DND-41 (cell line): ENCODE measurements around the gene KLK6.
A peak's percentile ranks its signal among the peaks of the same experiment; 100 is the strongest.

ENCODE experiments used
- ATAC-seq: fragments of 200-7000 bp; cut with Tn5 transposase; 3 replicates; pipeline ENCODE4 v1.9.1; 2021; ENCODE audit warnings: low read depth; ENCODE audit not compliant: insufficient read depth
- DNase-seq: peaks from one replicate; pipeline ENCODE4 v3.0.0-alpha.2; 2020
- H2AFZ ChIP-seq: 2 replicates; pipeline ENCODE4 v1.6.0; 2012; ENCODE audit warnings: low read depth, low read length
- H3K27ac ChIP-seq: 2 replicates; pipeline ENCODE4 v1.5.1; 2012; ENCODE audit warnings: low read length, inconsistent platforms
- H3K27me3 ChIP-seq: fragments of 200-600 bp; sonication (generic); 2 replicates; pipeline ENCODE4 v1.6.0; 2012; ENCODE audit warnings: low read length, mild to moderate bottlenecking, inconsistent platforms; ENCODE audit not compliant: insufficient read depth, poor library complexity
- H3K36me3 ChIP-seq: 2 replicates; pipeline ENCODE4 v1.5.1; 2012; ENCODE audit warnings: low read length, inconsistent platforms; ENCODE audit not compliant: insufficient read depth
- H3K4me1 ChIP-seq: 2 replicates; pipeline ENCODE4 v1.5.1; 2012; ENCODE audit warnings: mild to moderate bottlenecking, low read length; ENCODE audit not compliant: insufficient read depth
- H3K4me2 ChIP-seq: 2 replicates; pipeline ENCODE4 v1.6.0; 2012; ENCODE audit warnings: mild to moderate bottlenecking, moderate library complexity, low read length, inconsistent platforms; ENCODE audit not compliant: insufficient read depth
- H3K4me3 ChIP-seq, 2 experiments: fragments of 200-600 bp in 1 of 2; shearing (Covaris generic) in 1 of 2; 2 replicates each; pipeline ENCODE4 v1.5.1; 2012 to 2016; ENCODE audit warnings: inconsistent platforms in 2 of 2, low read length in 2 of 2, mild to moderate bottlenecking in 2 of 2, low read depth in 1 of 2, moderate library complexity in 1 of 2
- H3K79me2 ChIP-seq: 2 replicates; pipeline ENCODE4 v1.6.0; 2012; ENCODE audit warnings: low read length, inconsistent platforms; ENCODE audit not compliant: insufficient read depth
- H3K9ac ChIP-seq: 2 replicates; pipeline ENCODE4 v1.6.0; 2012; ENCODE audit warnings: low read depth, mild to moderate bottlenecking, inconsistent platforms, low read length, moderate library complexity
- H3K9me3 ChIP-seq: 2 replicates; pipeline ENCODE4 v1.5.1; 2012; ENCODE audit warnings: low read length, moderate library complexity, mild to moderate bottlenecking, inconsistent platforms; ENCODE audit not compliant: insufficient read depth, severe bottlenecking
- H4K20me1 ChIP-seq: 2 replicates; pipeline ENCODE4 v1.6.0; 2012; ENCODE audit warnings: low read length; ENCODE audit not compliant: insufficient read depth
- CTCF ChIP-seq: IDR thresholded peaks from 2 replicates; pipeline ENCODE4 v1.5.1; 2012; ENCODE audit warnings: borderline replicate concordance, low read length, moderate library complexity, mild to moderate bottlenecking; ENCODE audit not compliant: poor library complexity, severe bottlenecking; ENCODE audit errors: extremely low read depth
- EZH2 ChIP-seq: IDR thresholded peaks from 3 replicates; pipeline ENCODE4 v1.6.1; 2012; ENCODE audit warnings: borderline replicate concordance, low read depth, mild to moderate bottlenecking, moderate library complexity, low read length, inconsistent platforms; ENCODE audit not compliant: severe bottlenecking

Gene KLK6

GRCh38 chr19:50969413-50969760, at the start of gene KLK6:
TSS of gene KLK6 (minus strand) at chr19:50969591. CDS start at chr19:50968104, 1,487 bp downstream.
- no peak within 1 kb of the TSS for H2AFZ ChIP-seq
- ATAC-seq: no peak
- H3K4me2 ChIP-seq: no peak within 1 kb of the TSS
- H3K27ac ChIP-seq: no peak within 1 kb of the TSS
- no peaks in the 10 kb centered on the region for H3K79me2 ChIP-seq
- TF ChIP-seq EZH2 (no peak), CTCF (no peak)
- DNase-seq: no peak
- H3K27me3 ChIP-seq: no peaks in the 10 kb centered on the region
- H3K4me3 ChIP-seq: no peak within 1 kb of the TSS
- H3K36me3 ChIP-seq: no peaks in the 10 kb centered on the region
- no peaks in the 10 kb centered on the region for H3K9me3 ChIP-seq
- H4K20me1 ChIP-seq: 0 out of 2 replicates have a peak, but pooled peaks cover 2% of the 10 kb centered on the region
- no peaks in the 10 kb centered on the region for H3K4me1 ChIP-seq
- no peak within 1 kb of the TSS for H3K9ac ChIP-seq

GRCh38 chr19:51018745-51019543, 49.6 kb upstream of the KLK6 start:
- Histone ChIP-seq H3K36me3 (no peaks in the 10 kb centered on the region), H4K20me1 (no peaks in the 10 kb centered on the region), H3K27me3 (peaks cover 3% of the 10 kb centered on the region), H3K9me3 (no peaks in the 10 kb centered on the region), H3K4me3 (no peak overlapping the region), H3K4me1 (no peaks in the 10 kb centered on the region), H3K4me2 (no peak overlapping the region), H3K79me2 (no peaks in the 10 kb centered on the region), H3K27ac (no peak overlapping the region), H2AFZ (no peak overlapping the region), H3K9ac (no peak overlapping the region)
- DNase-seq: no peak
- no peak for ATAC-seq
- no peak for TF ChIP-seq CTCF
- TF ChIP-seq EZH2: no peak

- no peaks in the 10 kb centered on the region for H3K36me3 ChIP-seq
- H3K9ac ChIP-seq: no peak overlapping the region
- no peaks in the 10 kb centered on the region for H3K27me3 ChIP-seq
- no peak overlapping the region for H3K4me2 ChIP-seq
- no peaks in the 10 kb centered on the region for H3K79me2 ChIP-seq
- H3K4me1 ChIP-seq: no peaks in the 10 kb centered on the region
- H2AFZ ChIP-seq: no peak overlapping the region
- DNase-seq (peak; percentile 52), ATAC-seq (peak; percentile 68)
- TF ChIP-seq CTCF (peak; percentile 90), EZH2 (no peak)
- no peaks in the 10 kb centered on the region for H3K9me3 ChIP-seq
- H3K4me3 ChIP-seq: no peak overlapping the region
- no peaks in the 10 kb centered on the region for H4K20me1 ChIP-seq
- H3K27ac ChIP-seq: no peak overlapping the region
These were observed 47.6 kb upstream of the KLK6 start for GRCh38 chr19:51016798-51017683.
